ENCODE data around the gene IL1F10. TPM values are rescaled to one million over a fixed set of nuclear protein-coding genes. Genes with fewer than 3 reads are reported as not detected.

The IL1F10 gene
- polyA plus RNA-seq, 1 donor (not counting 4 experiments of a cell fraction or from before 2014, with no cell fraction given) = 0.37 TPM

DNA sequence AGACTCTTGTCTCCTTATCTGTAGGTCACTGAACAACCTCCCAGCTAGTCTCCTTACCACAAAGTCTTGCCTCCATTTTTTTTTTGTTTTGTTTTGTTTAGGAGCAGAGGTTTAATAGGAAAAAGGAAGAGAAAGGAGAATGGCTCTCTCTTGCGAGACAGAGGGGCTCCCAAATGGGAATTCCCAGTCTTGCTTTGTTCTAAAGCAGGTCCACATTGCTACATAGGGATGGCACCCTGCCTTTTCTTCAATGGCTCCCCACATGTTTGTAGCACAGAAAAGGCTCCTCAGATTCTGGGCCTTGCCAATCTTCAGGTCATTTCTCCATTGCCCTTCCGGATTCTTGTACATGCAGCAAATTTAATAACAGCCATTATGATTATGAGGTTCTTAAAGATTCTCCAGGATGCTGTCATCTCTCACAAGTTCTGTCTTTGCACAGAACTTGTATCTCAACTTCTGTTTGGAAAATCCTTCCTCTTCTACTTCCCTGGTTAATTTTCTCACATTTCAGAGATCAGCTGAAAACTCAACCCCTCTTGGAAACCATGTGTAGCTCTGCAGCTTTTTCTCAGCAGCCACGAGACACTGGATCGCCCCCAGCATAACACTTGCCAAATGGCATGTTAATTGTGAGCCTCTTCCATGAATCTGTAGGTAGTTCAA, 23.6 kb downstream of the IL1F10 start:
- Histone ChIP-seq H3K27ac (ENCODE audit: control insufficient read depth, insufficient read depth, low read length) (no peak overlapping the region), H3K4me2 (ENCODE audit: control insufficient read depth, extremely low read depth, insufficient read depth, low read depth, low read length) (no peak overlapping the region), H4K20me1 (ENCODE audit: control insufficient read depth, extremely low read depth, insufficient read depth, low read length) (no peaks in the 10 kb centered on the region), H3K4me3 (ENCODE audit: control insufficient read depth in 2 of 3, extremely low read depth in 1 of 3, insufficient read depth in 2 of 3, low read depth in 1 of 3, low read length in 3 of 3) (no peak overlapping the region), H3K9me3 (ENCODE audit: control insufficient read depth, low read depth, low read length) (no peaks in the 10 kb centered on the region), H3K36me3 (ENCODE audit: control insufficient read depth in 2 of 2, extremely low read depth in 1 of 2, insufficient read depth in 2 of 2, low read length in 2 of 2) (no peaks in the 10 kb centered on the region), H3K9me1 (ENCODE audit: control insufficient read depth, extremely low read depth, insufficient read depth, low read length) (no peaks in the 10 kb centered on the region), H3K4me1 (ENCODE audit: control insufficient read depth, extremely low read depth, insufficient read depth, low read length) (no peaks in the 10 kb centered on the region), H3K9ac (ENCODE audit: control insufficient read depth, extremely low read depth, insufficient read depth, low read length) (no peak overlapping the region), H3K27me3 (ENCODE audit: control insufficient read depth, extremely low read depth, insufficient read depth, low read length) (no peaks in the 10 kb centered on the region), H3K79me2 (ENCODE audit: control insufficient read depth, insufficient read depth, low read length) (no peaks in the 10 kb centered on the region), H2AFZ (ENCODE audit: control insufficient read depth, low read length) (no peak overlapping the region)
- DNase-seq (ENCODE audit: low read depth, low spot score) (no peak), FAIRE-seq (no peak)
- TF ChIP-seq, protein P1, sequence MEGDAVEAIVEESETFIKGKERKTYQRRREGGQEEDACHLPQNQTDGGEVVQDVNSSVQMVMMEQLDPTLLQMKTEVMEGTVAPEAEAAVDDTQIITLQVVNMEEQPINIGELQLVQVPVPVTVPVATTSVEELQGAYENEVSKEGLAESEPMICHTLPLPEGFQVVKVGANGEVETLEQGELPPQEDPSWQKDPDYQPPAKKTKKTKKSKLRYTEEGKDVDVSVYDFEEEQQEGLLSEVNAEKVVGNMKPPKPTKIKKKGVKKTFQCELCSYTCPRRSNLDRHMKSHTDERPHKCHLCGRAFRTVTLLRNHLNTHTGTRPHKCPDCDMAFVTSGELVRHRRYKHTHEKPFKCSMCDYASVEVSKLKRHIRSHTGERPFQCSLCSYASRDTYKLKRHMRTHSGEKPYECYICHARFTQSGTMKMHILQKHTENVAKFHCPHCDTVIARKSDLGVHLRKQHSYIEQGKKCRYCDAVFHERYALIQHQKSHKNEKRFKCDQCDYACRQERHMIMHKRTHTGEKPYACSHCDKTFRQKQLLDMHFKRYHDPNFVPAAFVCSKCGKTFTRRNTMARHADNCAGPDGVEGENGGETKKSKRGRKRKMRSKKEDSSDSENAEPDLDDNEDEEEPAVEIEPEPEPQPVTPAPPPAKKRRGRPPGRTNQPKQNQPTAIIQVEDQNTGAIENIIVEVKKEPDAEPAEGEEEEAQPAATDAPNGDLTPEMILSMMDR (optimal IDR thresholded peaks at IDR 0.05 in 1 of 3, IDR thresholded peaks at IDR 0.05 in 1 of 3, conservative IDR thresholded peaks at IDR 0.05 in 1 of 3; ENCODE audit: extremely low read depth in 1 of 3, insufficient read depth in 2 of 3, low read length in 3 of 3) = no peak
- TF ChIP-seq EZH2 (IDR thresholded peaks at IDR 0.05; ENCODE audit: low read length) = no peak
- dilution Hi-C loops (cut with MboI; ENCODE audit: extremely low pct_ligation_motif_present, low sequenced_read_pairs) = no loop called here

DNA sequence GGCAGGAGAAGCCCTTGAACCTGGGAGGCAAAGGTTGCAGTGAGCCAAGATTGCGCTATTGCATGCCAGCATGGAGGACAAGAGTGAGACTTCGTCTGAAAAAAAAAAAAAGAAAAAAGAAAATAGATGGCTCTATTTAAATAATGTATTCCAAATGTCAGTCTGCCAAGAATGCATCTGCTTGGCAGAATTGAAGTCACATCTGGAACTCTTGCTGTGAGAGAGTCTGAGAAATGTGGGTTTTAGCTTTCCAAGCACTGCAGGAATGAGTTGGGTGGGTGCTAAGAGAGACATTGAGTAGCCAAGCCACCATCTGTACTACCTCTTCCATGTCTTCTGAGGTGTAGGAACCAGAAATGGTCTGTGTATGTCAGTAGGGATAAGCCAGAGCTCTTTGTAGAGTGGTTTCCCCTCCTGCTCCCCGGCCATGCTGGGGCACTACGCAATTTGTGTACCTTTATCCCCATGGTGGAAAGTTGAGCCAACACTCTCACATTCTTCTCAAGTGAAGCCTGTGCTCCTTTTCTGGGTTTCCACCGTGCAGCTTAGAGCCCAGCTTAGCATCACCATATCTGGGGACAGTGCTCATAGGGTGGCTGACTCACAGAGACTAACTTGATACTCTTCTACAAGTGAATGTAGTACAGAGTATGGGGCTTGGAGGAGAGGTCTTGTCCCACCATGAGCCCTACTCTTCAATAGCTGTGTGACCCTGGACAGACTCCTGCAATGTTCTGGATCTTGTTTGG, 25.3 kb downstream of the IL1F10 start:
- Histone ChIP-seq H3K9me1 (ENCODE audit: control insufficient read depth, extremely low read depth, insufficient read depth, low read length) (no peaks in the 10 kb centered on the region), H3K9me3 (ENCODE audit: control insufficient read depth, low read depth, low read length) (no peaks in the 10 kb centered on the region), H3K4me1 (ENCODE audit: control insufficient read depth, extremely low read depth, insufficient read depth, low read length) (no peaks in the 10 kb centered on the region), H2AFZ (ENCODE audit: control insufficient read depth, low read length) (no peak overlapping the region), H3K27ac (ENCODE audit: control insufficient read depth, insufficient read depth, low read length) (no peak overlapping the region), H3K36me3 (ENCODE audit: control insufficient read depth in 2 of 2, extremely low read depth in 1 of 2, insufficient read depth in 2 of 2, low read length in 2 of 2) (no peaks in the 10 kb centered on the region), H3K4me2 (ENCODE audit: control insufficient read depth, extremely low read depth, insufficient read depth, low read depth, low read length) (no peak overlapping the region), H3K79me2 (ENCODE audit: control insufficient read depth, insufficient read depth, low read length) (no peaks in the 10 kb centered on the region), H4K20me1 (ENCODE audit: control insufficient read depth, extremely low read depth, insufficient read depth, low read length) (no peaks in the 10 kb centered on the region), H3K27me3 (ENCODE audit: control insufficient read depth, extremely low read depth, insufficient read depth, low read length) (no peaks in the 10 kb centered on the region), H3K9ac (ENCODE audit: control insufficient read depth, extremely low read depth, insufficient read depth, low read length) (no peak overlapping the region), H3K4me3 (ENCODE audit: control insufficient read depth in 2 of 3, extremely low read depth in 1 of 3, insufficient read depth in 2 of 3, low read depth in 1 of 3, low read length in 3 of 3) (no peak overlapping the region)
- DNase-seq (ENCODE audit: low read depth, low spot score) (no peak), FAIRE-seq (no peak)
- TF ChIP-seq, protein P1 (optimal IDR thresholded peaks at IDR 0.05 in 1 of 3, IDR thresholded peaks at IDR 0.05 in 1 of 3, conservative IDR thresholded peaks at IDR 0.05 in 1 of 3; ENCODE audit: extremely low read depth in 1 of 3, insufficient read depth in 2 of 3, low read length in 3 of 3) = no peak
- TF ChIP-seq EZH2 (IDR thresholded peaks at IDR 0.05; ENCODE audit: low read length) = no peak
- dilution Hi-C loops (cut with MboI; ENCODE audit: extremely low pct_ligation_motif_present, low sequenced_read_pairs) = no loop called here

All from keratinocyte (primary cell).